Spinal cord (tissue), 10 donors: ENCODE data around the gene ARHGAP32. TPM values are rescaled to one million over a fixed set of nuclear protein-coding genes. Genes with fewer than 3 reads are reported as not detected.
A peak's percentile ranks its signal among the peaks of the same experiment; 100 is the strongest.

ENCODE experiments used
- DNase-seq, 6 donors: peaks; one replicate each; pipeline versions ENCODE4 v3.0.0 to v3.0.0-alpha.2; 2013 to 2015; ENCODE audit warnings: low spot score in 6 of 6, low read depth in 4 of 6
- H3K27ac ChIP-seq: one replicate; pipeline ENCODE4 v1.5.1; 2013; ENCODE audit warnings: low read depth, low read length, control low read depth
- H3K27me3 ChIP-seq: one replicate; pipeline ENCODE4 v1.6.1; 2013; ENCODE audit warnings: low read length; ENCODE audit not compliant: control insufficient read depth, insufficient read depth
- H3K36me3 ChIP-seq: one replicate; pipeline ENCODE4 v1.6.1; 2013; ENCODE audit warnings: low read length; ENCODE audit not compliant: control insufficient read depth, insufficient read depth
- H3K4me1 ChIP-seq: one replicate; pipeline ENCODE4 v1.6.1; 2013; ENCODE audit warnings: low read length; ENCODE audit not compliant: control insufficient read depth, insufficient read depth
- H3K4me3 ChIP-seq: one replicate; pipeline ENCODE4 v1.5.1; 2013; ENCODE audit warnings: low read depth, low read length, control low read depth
- H3K9me3 ChIP-seq: one replicate; pipeline ENCODE4 v1.6.1; 2013; ENCODE audit warnings: low read length; ENCODE audit not compliant: control insufficient read depth, insufficient read depth
- WGBS: methylation state at CpG from one replicate; pipeline ENCODE4 v1.1.5; 2013; ENCODE audit warnings: missing lambda C conversion rate; ENCODE audit not compliant: insufficient coverage; 5-methylcytosine and 5-hydroxymethylcytosine counted together
- polyA plus RNA-seq, 2 donors: library from polyadenylated mRNA; unstranded; fragments of 120-200 nt; gene quantifications; one replicate each; pipeline ENCODE4 v1.2.1, GENCODE V29; 2013; ENCODE audit not compliant: insufficient read length in 2 of 2
- total RNA-seq, 2 donors: library from RNA; depleted of rRNA in 1 of 2; stranded (reverse); fragments of 120-200 nt in 1 of 2; fragments of >200 nt in 1 of 2; gene quantifications; one replicate each; pipeline versions ENCODE4 v1.2.3 to v1.2.4, GENCODE V29; 2013 to 2014
- donor health status: healthy.

ARHGAP32 gene
- total and polyA plus RNA-seq, 4 donors = 29.0 to 60.2 (median 35.2) TPM

- no peak overlapping the region for H3K27ac ChIP-seq
- no peaks in the 10 kb centered on the region for H3K4me1 ChIP-seq
- DNase-seq = no peak
- peaks cover 2% of the 10 kb centered on the region for H3K36me3 ChIP-seq
- no peaks in the 10 kb centered on the region for H3K27me3 ChIP-seq
- H3K4me3 ChIP-seq = no peak overlapping the region
- H3K9me3 ChIP-seq = no peaks in the 10 kb centered on the region
- WGBS = 83% methylated on average over 1 of the region's 7 CpGs
Observed at GRCh38 chr11:129061492-129062230, 130.5 kb downstream of the ARHGAP32 start.

GRCh38 chr11:129056916-129057315, 135.2 kb downstream of the ARHGAP32 start:
- Histone ChIP-seq H3K9me3 (no peaks in the 10 kb centered on the region), H3K27ac (no peak overlapping the region), H3K4me1 (no peaks in the 10 kb centered on the region), H3K36me3 (peaks cover 2% of the 10 kb centered on the region), H3K27me3 (no peaks in the 10 kb centered on the region), H3K4me3 (no peak overlapping the region)
- WGBS = 92% methylated on average over 11 of the region's 11 CpGs
- no peak for DNase-seq

GRCh38 chr11:129055196-129055595, 136.9 kb downstream of the ARHGAP32 start:
- no peaks in the 10 kb centered on the region for H3K27me3 ChIP-seq

GRCh38 chr11:129048911-129049310, 143.2 kb downstream of the ARHGAP32 start:
- H3K4me3 ChIP-seq = no peak overlapping the region
- no peaks in the 10 kb centered on the region for H3K36me3 ChIP-seq
- no peak for DNase-seq
- 90% methylated on average over 3 of the region's 4 CpGs for WGBS
- H3K4me1 ChIP-seq = no peaks in the 10 kb centered on the region
- no peaks in the 10 kb centered on the region for H3K27me3 ChIP-seq
- H3K9me3 ChIP-seq = peaks cover 2% of the 10 kb centered on the region
- H3K27ac ChIP-seq = no peak overlapping the region

More at GRCh38 chr11:129055196-129055595, 136.9 kb downstream of the ARHGAP32 start:
- no peaks in the 10 kb centered on the region for H3K4me1 ChIP-seq
- peaks cover 2% of the 10 kb centered on the region for H3K36me3 ChIP-seq
- H3K27ac ChIP-seq = no peak overlapping the region
- no peak for DNase-seq
- peaks cover 2% of the 10 kb centered on the region for H3K9me3 ChIP-seq
- H3K4me3 ChIP-seq = no peak overlapping the region

DNA sequence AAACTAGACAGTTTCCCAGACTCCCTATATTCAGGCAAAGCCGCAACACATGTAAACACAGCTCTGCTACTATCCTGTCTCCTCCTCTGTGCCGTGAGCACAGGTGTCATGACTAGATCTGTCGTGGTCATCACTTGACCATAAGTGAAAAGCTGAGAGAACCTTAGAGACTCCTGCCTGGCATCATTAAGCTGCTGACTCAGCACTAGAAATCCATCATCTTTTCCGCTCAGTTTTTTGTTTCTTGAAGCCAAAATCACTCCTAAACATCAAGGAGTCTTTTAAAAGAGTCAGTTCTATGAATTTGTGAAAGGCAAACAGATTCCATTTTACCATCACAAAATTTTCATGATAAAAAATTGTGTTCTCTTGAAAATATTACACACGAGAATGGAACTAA, 147.0 kb downstream of the ARHGAP32 start:
- H3K4me1 ChIP-seq = no peaks in the 10 kb centered on the region
- DNase-seq = no peak
- no peak overlapping the region for H3K27ac ChIP-seq
- H3K27me3 ChIP-seq = no peaks in the 10 kb centered on the region
- no peak overlapping the region for H3K4me3 ChIP-seq
- 97% methylated on average over 3 of the region's 5 CpGs for WGBS
- no peaks in the 10 kb centered on the region for H3K36me3 ChIP-seq
- H3K9me3 ChIP-seq = no peaks in the 10 kb centered on the region

DNA sequence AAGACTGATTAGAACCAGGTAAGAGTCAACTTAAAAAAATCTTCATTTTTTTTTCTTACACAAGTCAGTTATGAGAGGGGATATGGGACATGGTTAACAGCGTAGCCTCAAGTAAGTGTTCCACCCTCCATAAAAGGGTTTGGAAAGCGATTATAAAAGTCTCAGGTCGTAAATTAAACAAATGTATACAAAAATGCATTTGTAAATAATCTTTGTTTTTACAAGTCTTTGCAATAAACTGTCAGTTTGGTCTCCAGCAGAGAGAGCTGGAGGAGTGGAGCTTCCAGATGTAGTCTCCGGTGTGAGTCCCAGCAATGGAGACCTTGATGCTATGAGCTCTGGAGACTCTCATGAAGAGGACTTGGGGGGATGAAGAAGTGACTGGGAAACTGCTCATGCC, 149.6 kb downstream of the ARHGAP32 start:
- no peaks in the 10 kb centered on the region for H3K9me3 ChIP-seq
- no peaks in the 10 kb centered on the region for H3K27me3 ChIP-seq
- H3K27ac ChIP-seq = no peak overlapping the region
- H3K36me3 ChIP-seq = no peaks in the 10 kb centered on the region
- no peak overlapping the region for H3K4me3 ChIP-seq
- DNase-seq = no peak
- WGBS = 94% methylated on average over 1 of the region's 4 CpGs
- H3K4me1 ChIP-seq = no peaks in the 10 kb centered on the region

DNA sequence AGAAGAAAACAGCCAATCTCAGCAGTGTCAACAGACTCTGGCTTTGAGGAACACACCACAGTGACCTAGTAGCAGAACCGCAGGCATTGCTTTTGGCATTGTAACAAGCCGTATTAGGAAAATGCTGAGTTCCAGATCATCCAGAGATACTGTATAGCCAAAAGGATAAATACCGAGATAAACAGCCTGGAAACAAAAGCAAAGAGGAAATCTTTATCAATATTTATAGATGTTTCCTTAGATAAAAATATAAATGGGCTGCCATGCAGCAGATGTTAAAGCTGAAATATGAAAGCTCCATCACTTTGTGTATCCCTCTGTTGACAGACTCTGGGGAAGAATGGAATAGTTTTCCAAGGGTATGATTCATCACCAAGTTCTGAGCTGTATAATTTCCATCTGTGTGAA, 150.5 kb downstream of the ARHGAP32 start:
- Histone ChIP-seq H3K27ac (no peak overlapping the region), H3K4me1 (no peaks in the 10 kb centered on the region), H3K9me3 (no peaks in the 10 kb centered on the region), H3K36me3 (peaks cover 3% of the 10 kb centered on the region), H3K4me3 (no peak overlapping the region), H3K27me3 (no peaks in the 10 kb centered on the region)
- WGBS = 67% methylated on average over 1 of the region's 3 CpGs
- DNase-seq = peak in 2 of 6 donors; percentile 6 to 64

- Histone ChIP-seq H3K27ac (no peak overlapping the region), H3K36me3 (peaks cover 3% of the 10 kb centered on the region), H3K4me3 (no peak overlapping the region), H3K27me3 (no peaks in the 10 kb centered on the region), H3K9me3 (no peaks in the 10 kb centered on the region), H3K4me1 (no peaks in the 10 kb centered on the region)
- DNase-seq = peak in 1 of 6 donors; percentile 3
Observed at GRCh38 chr11:129040934-129041333, 151.2 kb downstream of the ARHGAP32 start.

DNA sequence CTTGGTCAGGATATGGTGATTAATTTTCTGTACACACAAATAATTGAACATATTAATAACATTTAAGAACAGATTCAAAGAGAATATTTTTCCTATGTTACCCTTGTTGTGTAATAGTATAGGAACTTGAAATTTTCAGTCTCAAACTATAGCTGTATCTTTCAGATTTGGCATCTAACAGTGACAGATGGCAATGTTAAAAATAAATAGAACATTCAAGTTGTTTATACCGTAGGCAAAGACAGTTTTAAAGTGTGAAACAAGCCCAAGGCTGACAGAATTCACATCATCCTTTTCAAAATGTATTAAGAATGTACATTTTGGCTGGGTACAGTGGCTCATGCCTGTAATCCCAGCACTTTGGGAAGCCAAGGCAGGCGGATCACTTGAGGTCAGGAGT, 156.9 kb downstream of the ARHGAP32 start:
- H3K27me3 ChIP-seq = no peaks in the 10 kb centered on the region
- peaks cover 7% of the 10 kb centered on the region for H3K36me3 ChIP-seq
- no peaks in the 10 kb centered on the region for H3K4me1 ChIP-seq
- no peaks in the 10 kb centered on the region for H3K9me3 ChIP-seq
- H3K4me3 ChIP-seq = no peak overlapping the region
- H3K27ac ChIP-seq = no peak overlapping the region
- DNase-seq = peak in 1 of 6 donors; percentile 91
- WGBS = no CpG with 5 or more reads among the region's 2 CpGs

GRCh38 chr11:129034001-129034400, 158.1 kb downstream of the ARHGAP32 start:
- Histone ChIP-seq H3K27me3 (no peaks in the 10 kb centered on the region), H3K4me3 (no peak overlapping the region), H3K9me3 (no peaks in the 10 kb centered on the region), H3K27ac (no peak overlapping the region), H3K4me1 (no peaks in the 10 kb centered on the region), H3K36me3 (peaks cover 7% of the 10 kb centered on the region)
- WGBS = 86% methylated on average over 1 of the region's 1 CpG
- DNase-seq = no peak
